Tracheal epithelial cell (primary cell): ENCODE measurements around the gene COX10. TPM values are rescaled to one million over a fixed set of nuclear protein-coding genes. Genes with fewer than 3 reads are reported as not detected.

Experiments
- total RNA-seq: library from RNA; depleted of rRNA; stranded (reverse); fragments of >200 nt; gene quantifications from 2 replicates; pipeline ENCODE4 v1.2.1, GENCODE V29; 2014

Gene COX10
- total RNA-seq, result 16.4 and 16.8 TPM in 2 replicates

GRCh38 chr17:14069251-14070021 is at the start of gene COX10:
Gene COX10, plus strand, starts transcription at chr17:14069504. Its CDS starts 102 bp downstream, at chr17:14069606.

GRCh38 chr17:14236762-14237161 is 167.5 kb downstream of the COX10 start, which contains the start of gene CDRT15:
Gene CDRT15, minus strand, starts transcription at chr17:14236862. Its CDS starts 29 bp downstream, at chr17:14236833.

Other genes with a start within 250 kb of the COX10 start
- gene CDRT15, start 167.4 kb downstream of the COX10 start, total RNA-seq, result not detected in 2 replicates
- gene HS3ST3B1, start 231.6 kb downstream of the COX10 start, total RNA-seq, result 2.2 and 3.0 TPM in 2 replicates